Right renal cortex interstitium (tissue), 3 donors: ENCODE measurements around the gene NBR1. TPM values are rescaled to one million over a fixed set of nuclear protein-coding genes. Genes with fewer than 3 reads are reported as not detected.
A peak's percentile ranks its signal among the peaks of the same experiment; 100 is the strongest.
"Not testable (repeated sequence)": the region's sequence is repeated elsewhere in the genome, so short reads cannot be mapped to it uniquely, and the experiment has no call there.

Source experiments
- DNase-seq, 3 donors: peaks; one replicate each; pipeline ENCODE4 v3.0.0-alpha.2; 2013; ENCODE audit warnings: low read depth in 3 of 3, low spot score in 2 of 3
- polyA plus RNA-seq, 3 donors: library from polyadenylated mRNA; unstranded; fragments of 120-200 nt; gene quantifications; one replicate each; pipeline ENCODE4 v1.2.1, GENCODE V29; 2013; ENCODE audit not compliant: insufficient read length in 3 of 3

NBR1 gene
- polyA plus RNA-seq, 3 donors: 121 to 135 (median 125) TPM

DNA sequence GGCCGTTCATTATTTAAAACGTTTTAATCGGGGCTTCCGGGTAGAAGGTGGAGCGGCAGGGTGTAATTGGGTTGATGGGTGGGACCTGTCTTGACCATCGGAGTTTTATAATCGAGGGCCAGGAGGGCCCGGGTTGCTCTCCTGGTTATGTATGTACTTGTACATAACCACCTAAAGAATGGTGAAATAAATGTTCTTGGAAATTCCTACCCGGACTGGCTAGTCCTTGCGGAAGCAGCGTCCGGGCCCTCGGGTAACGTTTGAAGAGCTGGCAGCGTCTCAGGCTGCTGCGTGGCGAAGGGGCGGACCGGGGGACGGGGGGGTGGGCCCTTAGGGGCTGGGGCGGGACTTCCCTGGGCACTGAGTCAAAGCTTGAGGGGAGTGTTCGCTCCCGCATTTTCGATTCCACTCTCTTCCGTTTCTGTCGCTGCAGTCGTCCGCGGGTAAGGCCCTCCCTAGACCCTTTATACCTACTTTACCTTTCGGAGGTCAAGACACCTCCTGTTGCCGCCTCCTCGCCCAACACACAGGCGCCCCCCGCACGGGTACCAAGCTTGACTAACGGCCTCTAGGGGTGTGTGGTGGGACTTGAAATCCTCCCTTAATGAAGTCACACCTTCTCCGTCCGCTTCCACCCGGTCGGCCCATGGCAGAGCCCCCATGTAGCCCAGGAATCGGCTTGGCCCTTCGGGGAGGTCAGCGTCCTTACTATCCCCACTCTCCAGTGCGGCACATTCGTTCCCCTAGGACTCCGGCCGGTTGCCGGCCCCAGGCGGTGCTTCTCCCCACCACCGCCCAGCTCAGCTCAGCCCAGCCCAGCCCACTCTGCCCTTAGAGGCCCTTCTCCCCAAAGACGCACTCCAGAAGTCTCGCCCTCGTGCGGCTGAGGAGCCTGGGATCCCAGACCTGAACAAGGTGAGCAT is 40.7 kb downstream of the NBR1 start, which contains the start of gene TMEM106A:
TSS of gene TMEM106A (plus strand) at position 396 of the 923 bp plus-strand sequence. CDS start 1,167 bp downstream, outside the sequence.
- DNase-seq: peak; percentile 52 to 75 (median 62)

DNA sequence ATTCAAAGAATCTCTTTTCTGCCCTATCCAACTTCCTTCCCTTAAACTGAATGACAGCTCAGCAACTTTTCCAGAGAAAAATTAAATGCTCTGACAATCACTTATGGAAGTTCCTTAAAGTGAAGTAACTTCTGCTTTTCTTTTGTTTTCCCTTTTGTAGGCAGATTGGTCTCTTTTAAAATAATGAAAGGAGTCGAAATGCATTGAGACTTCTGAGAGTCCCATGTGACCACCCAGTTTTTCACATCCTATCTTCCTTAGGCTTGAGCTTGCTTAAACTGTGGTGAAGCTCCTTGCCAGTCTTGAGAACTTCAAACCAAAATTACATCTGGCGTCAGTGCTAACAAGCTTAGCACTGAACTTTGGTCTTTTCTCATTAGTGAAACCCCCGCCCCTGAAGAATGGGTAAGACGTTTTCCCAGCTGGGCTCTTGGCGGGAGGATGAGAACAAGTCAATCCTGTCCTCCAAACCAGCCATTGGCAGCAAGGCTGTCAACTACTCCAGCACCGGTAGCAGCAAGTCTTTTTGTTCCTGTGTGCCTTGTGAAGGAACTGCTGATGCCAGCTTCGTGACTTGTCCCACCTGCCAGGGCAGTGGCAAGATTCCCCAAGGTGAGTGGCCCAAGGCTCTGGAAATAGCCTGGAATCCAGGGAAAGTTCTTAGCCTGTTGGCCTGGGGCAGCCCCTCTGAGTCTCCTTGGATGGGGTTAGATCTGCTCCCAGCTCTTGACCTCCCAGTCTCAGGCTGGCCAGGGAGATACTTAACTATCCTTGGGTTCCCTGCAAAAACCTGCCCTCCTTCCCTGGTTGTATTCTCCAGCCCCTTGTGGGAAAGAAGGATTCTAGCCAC is 41.9 kb downstream of the NBR1 start:
- no peak for DNase-seq

DNA sequence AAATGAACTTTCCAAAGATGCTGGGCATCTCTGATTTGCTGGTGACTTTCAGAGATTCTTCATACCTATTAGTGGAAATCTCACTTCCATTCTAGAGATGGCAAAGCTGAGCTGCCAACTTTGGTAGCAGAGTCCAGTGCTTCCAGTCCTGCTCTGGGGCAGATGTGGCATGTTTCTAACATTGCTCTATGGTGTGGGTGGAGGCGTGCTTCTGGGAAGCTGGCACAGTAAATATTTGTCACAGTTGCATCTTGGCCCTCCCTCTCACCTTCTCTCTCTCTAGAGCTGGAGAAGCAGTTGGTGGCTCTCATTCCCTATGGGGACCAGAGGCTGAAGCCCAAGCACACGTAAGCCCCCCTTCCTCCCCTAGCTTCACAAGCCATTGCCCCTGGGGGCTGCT is 42.5 kb downstream of the NBR1 start:
- DNase-seq: no peak

- no peak for DNase-seq
These were observed 44.3 kb downstream of the NBR1 start for GRCh38 chr17:43215341-43215740.

DNA sequence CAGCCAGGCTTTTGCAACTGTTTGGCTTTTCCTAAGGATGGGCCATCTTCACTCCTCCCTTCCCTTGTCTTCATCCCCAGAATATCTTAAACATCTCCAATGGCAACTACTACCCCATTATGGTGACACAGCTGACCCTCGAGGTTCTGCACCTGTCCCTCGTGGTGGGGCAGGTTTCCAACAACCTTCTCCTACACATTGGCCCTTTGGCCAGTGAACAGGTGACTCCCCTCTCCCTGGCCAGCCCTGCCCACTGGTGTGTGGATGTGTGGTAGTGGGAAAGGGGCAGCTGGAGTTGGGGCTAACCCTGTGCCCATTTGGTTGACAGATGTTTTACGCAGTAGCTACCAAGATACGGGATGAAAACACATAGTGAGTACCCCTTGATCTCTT is 45.4 kb downstream of the NBR1 start:
- no peak for DNase-seq

DNA sequence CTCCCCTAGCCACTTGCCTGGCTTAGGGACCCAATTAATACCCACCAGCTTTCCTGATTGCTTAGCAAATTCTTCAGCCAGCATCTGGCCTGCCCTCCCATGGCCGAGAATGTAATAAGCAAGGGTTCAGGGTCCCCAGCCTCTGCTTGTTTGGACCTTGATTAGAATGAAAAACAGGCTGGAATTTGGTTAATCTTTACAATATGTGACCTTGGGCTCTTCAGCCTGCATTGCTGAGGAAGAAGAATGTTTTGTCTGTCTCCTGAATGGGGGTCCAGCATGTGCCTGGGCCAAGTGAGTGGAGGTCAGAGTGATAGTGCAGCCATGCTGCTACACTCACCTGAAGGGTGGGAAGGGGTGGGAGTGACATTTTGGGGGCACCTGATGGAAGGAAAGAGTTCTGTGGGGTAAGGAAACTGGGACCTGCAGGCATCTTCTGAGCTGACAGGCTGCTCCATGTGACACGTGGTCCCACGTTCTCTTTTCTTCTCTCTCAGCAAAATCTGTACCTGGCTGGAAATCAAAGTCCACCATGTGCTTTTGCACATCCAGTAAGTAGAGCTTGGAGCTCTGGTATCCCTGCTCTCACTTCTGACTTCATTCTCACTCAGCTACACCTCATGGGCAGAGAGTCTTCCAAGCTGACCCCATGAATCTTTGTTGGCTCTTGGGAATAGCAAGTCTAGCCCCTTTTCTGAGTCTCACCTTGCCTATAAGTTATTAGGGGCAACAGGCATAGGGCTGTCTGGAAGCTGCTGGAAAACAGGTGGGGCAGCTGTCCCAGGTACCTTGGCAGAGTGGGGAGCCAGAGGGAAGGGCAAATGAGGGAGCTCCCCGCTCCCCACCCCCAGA is 46.0 kb downstream of the NBR1 start:
- DNase-seq: no peak

DNA sequence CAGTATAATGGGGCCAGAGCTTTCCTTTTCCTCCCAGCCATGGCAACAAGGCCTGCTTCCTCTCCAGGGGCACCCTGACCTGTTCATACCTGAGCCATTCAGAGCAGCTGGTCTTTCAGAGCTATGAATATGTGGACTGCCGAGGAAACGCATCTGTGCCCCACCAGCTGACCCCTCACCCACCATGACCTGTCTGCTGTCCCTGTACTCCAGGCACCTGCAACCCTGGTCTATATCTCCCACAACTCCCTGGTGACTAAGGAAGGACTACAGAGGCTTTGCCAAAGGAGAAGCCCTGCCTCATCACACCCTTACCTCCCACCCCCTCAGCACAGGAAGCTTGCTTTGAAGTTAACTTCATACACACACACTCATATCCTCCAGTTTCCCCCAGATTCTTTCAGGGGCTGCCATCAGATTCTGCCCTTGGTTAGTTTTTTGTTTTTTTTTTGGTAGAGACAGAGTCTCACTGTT is 46.6 kb downstream of the NBR1 start:
- no peak for DNase-seq

DNA sequence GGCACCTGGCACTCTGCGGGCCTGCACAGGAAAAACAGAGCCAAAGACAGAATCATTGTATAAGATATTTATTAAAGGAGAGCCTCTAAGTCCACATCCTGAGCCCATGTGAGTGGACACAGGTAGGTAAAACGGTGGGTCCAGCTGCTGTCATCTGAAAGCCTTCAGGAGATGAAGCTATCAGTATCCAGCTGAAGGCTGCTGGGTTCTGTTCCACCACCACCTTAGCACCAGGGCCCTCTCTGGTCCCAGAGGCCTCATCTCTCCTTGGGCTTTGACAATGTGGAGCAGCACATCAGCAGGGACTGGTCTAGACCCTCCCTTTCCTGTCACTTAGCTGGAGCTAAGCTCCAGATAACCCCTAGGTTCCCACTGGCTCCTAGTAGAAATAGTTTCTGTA is 48.0 kb downstream of the NBR1 start:
- no peak for DNase-seq

DNA sequence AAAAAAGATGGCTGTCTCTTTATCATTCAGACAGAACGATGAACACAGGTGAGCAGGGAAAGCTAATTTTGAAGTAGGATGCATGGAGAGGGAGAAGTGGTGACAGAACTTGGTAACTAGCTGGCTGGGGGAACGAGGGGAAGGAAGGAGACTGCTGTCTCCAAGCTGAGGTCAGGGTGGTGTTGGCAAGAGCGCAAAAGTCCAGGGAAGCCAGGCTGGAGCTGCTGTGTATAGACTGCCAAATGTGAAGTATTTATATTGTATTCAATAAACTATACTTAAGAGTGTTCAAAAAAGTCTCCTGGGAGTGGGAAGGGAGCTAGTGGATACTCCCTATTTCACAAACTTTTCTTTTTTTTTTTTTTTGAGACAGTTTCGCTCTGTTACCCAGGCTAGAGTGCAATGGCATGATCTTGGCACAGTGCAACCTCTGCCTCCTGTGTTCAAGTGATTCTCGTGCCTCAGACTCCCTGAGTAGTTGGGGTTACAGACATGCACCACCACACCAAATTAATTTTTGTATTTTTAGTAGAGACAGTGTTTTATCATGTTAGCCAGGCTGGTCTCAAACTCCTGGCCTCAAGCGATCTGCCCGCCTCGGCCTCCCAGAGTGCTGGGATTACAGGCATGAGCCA is 48.8 kb downstream of the NBR1 start:
- DNase-seq: no peak

- DNase-seq: no peak
These were observed 49.6 kb downstream of the NBR1 start for GRCh38 chr17:43220511-43221125.

DNA sequence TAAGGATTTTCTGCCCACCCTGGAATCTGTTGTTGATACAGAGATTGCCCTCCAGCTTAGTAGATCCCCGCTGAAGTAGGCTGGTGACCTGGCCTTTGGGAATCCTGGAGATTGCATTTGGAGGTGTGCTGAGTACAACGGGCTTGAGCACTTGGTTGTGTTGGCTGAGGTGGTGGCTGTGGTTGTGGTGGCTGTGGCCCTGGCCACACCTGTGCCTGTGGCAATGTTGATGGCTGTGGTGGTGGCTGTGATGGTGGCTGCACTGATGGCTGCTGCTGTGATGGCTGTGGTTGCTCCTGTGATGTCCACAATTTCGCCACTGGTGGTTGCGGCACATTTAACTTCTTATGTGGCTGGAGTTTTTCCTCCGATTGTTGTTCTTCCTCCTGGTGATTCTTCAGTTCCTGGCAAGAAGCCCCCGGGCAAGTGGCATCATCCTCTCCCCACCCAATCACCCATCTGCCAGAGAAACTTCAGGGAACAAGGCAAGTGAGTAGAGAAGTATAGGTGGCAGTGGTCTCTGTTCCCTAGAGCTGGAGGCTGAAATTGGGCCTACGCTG is 53.2 kb downstream of the NBR1 start:
- DNase-seq: no peak

- no peak for DNase-seq
These were observed 55.4 kb downstream of the NBR1 start for GRCh38 chr17:43226393-43226792.

- not testable (repeated sequence) for DNase-seq
These were observed 57.2 kb downstream of the NBR1 start, which contains the start of gene CCDC200 for GRCh38 chr17:43228020-43228782. CCDC200 (minus strand) TSS chr17:43228623; CDS start chr17:43228554, 69 bp downstream.

- DNase-seq: not testable (repeated sequence)
These were observed 60.4 kb downstream of the NBR1 start for GRCh38 chr17:43231205-43232020.

DNA sequence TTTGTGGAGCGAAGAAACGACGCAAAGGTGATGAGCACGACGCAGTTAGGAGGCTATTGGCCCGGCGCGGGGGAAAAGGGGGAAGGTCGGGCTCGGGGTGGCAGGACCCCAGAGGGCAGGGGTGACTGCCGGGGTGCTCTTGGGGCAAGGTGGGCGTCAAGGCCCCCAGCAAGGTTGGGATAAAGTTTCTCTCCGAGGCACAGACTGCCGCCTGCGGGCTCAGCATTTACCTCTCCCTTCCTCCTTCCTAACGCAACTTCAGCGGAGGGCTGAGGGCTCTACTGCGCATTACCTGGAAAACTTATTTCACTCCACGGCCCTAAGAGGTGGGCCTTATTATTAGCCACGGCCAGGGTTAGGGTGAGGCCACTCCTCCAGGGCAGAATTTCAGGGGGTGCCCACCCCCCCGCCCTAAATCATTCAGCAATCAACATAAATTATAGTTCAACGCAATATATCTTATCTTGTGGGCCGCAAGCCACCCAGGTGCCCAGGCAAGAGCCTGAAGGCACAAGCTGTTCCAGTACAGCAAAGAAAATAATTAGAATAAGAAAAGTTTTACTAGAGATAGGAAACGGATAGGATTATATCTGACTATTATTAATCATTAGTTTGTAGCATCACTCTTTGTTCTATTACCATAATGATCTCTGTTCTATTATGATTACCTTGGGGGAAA is 61.1 kb downstream of the NBR1 start:
- not testable (repeated sequence) for DNase-seq

DNA sequence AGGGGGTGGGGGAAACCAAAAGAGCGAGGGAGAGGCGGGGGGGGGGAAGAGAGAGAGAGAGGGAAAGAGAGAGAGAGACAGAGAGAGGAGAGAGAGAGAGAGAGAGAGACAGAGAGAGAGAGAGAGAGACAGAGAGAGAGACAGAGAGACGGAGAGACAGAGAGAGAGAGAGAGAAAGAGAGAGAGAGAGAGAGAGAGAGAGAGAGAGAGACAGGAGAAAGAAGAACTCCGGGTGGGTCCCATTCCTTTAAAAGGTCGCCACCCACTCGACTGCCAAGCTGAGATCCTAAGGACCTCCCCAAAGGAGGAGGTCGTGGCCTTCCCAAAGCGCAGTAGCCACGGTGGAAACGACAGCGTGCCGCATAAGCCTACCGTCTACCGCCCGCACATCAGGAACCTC is 62.2 kb downstream of the NBR1 start:
- not testable (repeated sequence) for DNase-seq

GRCh38 chr17:43233877-43234276 is 62.9 kb downstream of the NBR1 start, which contains the start of gene RNU2-1:
RNU2-1 (minus strand) TSS chr17:43233977.
- DNase-seq: not testable (repeated sequence)
